Spleen (tissue), 11 donors: ENCODE measurements around the gene CAMTA1. TPM values are rescaled to one million over a fixed set of nuclear protein-coding genes. Genes with fewer than 3 reads are reported as not detected.

Experiments
- DNase-seq: peaks from one replicate; pipeline ENCODE4 v3.0.0-alpha.2; 2020
- H3K27ac ChIP-seq, 8 donors: fragments of 200-600 bp; sonication (generic) in 7 of 8; 1 replicate in 4 of 8; 2 replicates in 4 of 8; pipeline versions ENCODE4 v1.5.0 to v1.8.0; 2016 to 2021; ENCODE audit warnings: inconsistent platforms in 4 of 8, mild to moderate bottlenecking in 4 of 8, moderate library complexity in 1 of 8
- H3K27me3 ChIP-seq, 7 donors: fragments of 200-600 bp; sonication (generic) in 6 of 7; replicated peaks in 1 of 7; 1 replicate in 4 of 7; 2 replicates in 3 of 7; pipeline versions ENCODE4 v1.5.0 to v1.8.0; 2016 to 2021; ENCODE audit warnings: inconsistent platforms in 3 of 7, mild to moderate bottlenecking in 1 of 7
- H3K36me3 ChIP-seq, 6 donors: fragments of 200-600 bp; sonication (generic) in 5 of 6; 1 replicate in 4 of 6; 2 replicates in 2 of 6; pipeline versions ENCODE4 v1.5.0 to v1.8.0; 2016 to 2021; ENCODE audit warnings: inconsistent platforms in 2 of 6
- H3K4me1 ChIP-seq, 6 donors: fragments of 200-600 bp; sonication (generic) in 5 of 6; 1 replicate in 3 of 6; 2 replicates in 3 of 6; pipeline versions ENCODE4 v1.5.0 to v1.8.0; 2016 to 2021; ENCODE audit warnings: inconsistent platforms in 3 of 6
- H3K4me3 ChIP-seq, 8 donors: fragments of 200-600 bp; sonication (generic) in 7 of 8; 1 replicate in 4 of 8; 2 replicates in 4 of 8; pipeline versions ENCODE4 v1.5.0 to v1.8.0; 2016 to 2021; ENCODE audit warnings: inconsistent platforms in 4 of 8, mild to moderate bottlenecking in 4 of 8, moderate library complexity in 2 of 8
- H3K9me3 ChIP-seq, 8 donors: fragments of 200-600 bp; sonication (generic) in 7 of 8; 1 replicate in 4 of 8; 2 replicates in 4 of 8; pipeline versions ENCODE4 v1.5.0 to v1.8.0; 2016 to 2021; ENCODE audit warnings: inconsistent platforms in 4 of 8
- POLR2A ChIP-seq, 3 donors: fragments of 450-650 bp; IDR thresholded peaks; one replicate each; pipeline ENCODE4 v1.5.1; 2017; ENCODE audit warnings: antibody characterized with exemption in 3 of 3, mild to moderate bottlenecking in 1 of 3
- POLR2AphosphoS5 ChIP-seq, 3 donors: sonication (generic); formaldehyde crosslinking; IDR thresholded peaks; one replicate each; pipeline ENCODE4 v1.5.1; 2017; ENCODE audit warnings: antibody characterized with exemption in 3 of 3
- WGBS, 5 donors: extraction: QIAGEN DNeasy Blood & Tissue Kit in 3 of 5; methylation state at CpG; one replicate each; pipeline versions ENCODE4 v1.1.5 to v1.1.7; 2013 to 2018; 5-methylcytosine and 5-hydroxymethylcytosine counted together
- intact Hi-C: fragments of 100-400 bp; cut with DNase I; formaldehyde crosslinking; loops from one replicate; pipeline ENCODE4 v1.15.0; 2023; ENCODE audit warnings: low total_unique reads
- polyA plus RNA-seq, 3 donors: library from polyadenylated mRNA; stranded (reverse); fragments of 200-250 nt; gene quantifications; one replicate each; pipeline ENCODE4 v1.2.1, GENCODE V29; 2013
- total RNA-seq, 7 donors: library from RNA; depleted of rRNA in 3 of 7; stranded (reverse); fragments of >200 nt in 3 of 7; fragmentation: NEBNext Ultra II Directional in 4 of 7; extraction: Animal tissue kit (Norgen Biotek cat#: 25700) in 4 of 7; gene quantifications; one replicate each; pipeline versions ENCODE4 v1.1.0 to v1.2.1, GENCODE V29; 2016 to 2021
- TF ChIP-seq, protein P1 (sequence below), 11 experiments: fragments of 200-600 bp in 7 of 11; fragments of 450-650 bp in 4 of 11; sonication (generic) in 4 of 11; IDR thresholded peaks in 8 of 11; conservative IDR thresholded peaks in 3 of 11; 1 replicate in 7 of 11; 2 replicates in 4 of 11; pipeline versions ENCODE4 v1.4.0 to v1.8.0; 2016 to 2021; ENCODE audit warnings: antibody characterized with exemption in 11 of 11, inconsistent platforms in 4 of 11, mild to moderate bottlenecking in 1 of 11
- donor health status: healthy with polysubstance abuse.
- donor health status: DM: no; HTN: no; CAD: no; lungs with moderate emphysema.
- donor health status: DM: no; HTN: no; CAD: no.
- donor health status: Bipolar disorder and iron deficiency.
- donor health status: healthy.
- donor health status: DM: no; HTN: no; CAD: no.
- donor health status: DM: yes; HTN: yes; CAD: no.

Gene CAMTA1
- total and polyA plus RNA-seq, 10 donors, result 53.0 to 106 (median 77.3) TPM

DNA sequence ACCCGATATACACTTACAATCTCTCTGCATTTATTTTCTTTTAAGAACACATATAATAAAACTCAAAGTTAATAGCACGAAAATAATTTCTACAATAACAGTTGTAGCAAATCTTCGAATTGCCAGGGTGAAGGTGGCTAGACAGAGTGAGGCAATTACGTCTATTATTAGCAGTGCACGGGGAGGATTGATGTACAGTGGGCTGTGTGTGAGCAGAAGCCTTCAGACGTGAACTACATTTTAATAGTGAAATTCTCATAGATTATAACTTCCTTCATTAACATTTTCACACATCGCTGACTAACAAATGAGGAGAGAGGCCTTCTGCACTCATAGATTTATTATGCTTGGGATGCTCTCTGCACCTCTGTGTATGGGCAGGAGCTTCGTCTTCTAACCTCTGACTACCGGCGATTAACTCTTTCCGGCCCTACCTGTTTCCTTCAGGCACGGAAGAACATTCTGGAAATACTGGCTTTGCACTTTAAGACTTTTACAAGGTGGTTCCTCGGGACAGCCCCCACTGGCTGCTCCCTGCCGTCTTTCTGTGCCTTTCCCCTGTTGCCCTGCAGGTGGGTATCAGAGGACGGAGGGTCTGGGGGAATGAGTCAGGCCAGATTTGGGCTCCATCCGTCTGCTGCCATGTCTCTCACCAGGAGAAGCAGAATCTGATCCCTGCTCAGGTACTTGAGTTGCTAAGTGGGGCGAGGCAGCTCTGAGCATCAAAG lies 200.5 kb downstream of the CAMTA1 start:
- peak; percentile 43 for DNase-seq

DNA sequence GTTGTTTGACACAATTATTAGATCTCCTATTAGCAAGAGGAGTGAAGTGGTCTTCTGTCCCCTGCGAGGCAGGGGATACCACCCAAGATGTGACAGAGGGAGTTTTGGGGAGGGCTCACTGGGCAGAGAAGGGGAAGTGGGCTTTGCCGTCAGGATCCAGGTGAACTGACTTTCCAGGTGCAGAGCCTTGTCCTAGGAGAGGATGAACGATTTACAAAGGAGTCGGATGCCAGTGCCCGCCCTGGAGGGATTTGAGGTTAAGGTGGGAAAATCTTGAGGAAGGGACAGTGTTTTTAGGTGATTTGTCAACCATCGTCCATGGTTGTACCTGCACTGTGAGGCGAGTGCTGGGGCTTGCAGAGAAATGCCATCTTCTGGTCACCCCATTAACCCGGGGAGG lies 201.0 kb downstream of the CAMTA1 start:
- no peak for TF ChIP-seq POLR2A (IDR thresholded peaks at IDR 0.05)
- TF ChIP-seq POLR2AphosphoS5 (IDR thresholded peaks at IDR 0.05), result no peak
- TF ChIP-seq, protein P1, sequence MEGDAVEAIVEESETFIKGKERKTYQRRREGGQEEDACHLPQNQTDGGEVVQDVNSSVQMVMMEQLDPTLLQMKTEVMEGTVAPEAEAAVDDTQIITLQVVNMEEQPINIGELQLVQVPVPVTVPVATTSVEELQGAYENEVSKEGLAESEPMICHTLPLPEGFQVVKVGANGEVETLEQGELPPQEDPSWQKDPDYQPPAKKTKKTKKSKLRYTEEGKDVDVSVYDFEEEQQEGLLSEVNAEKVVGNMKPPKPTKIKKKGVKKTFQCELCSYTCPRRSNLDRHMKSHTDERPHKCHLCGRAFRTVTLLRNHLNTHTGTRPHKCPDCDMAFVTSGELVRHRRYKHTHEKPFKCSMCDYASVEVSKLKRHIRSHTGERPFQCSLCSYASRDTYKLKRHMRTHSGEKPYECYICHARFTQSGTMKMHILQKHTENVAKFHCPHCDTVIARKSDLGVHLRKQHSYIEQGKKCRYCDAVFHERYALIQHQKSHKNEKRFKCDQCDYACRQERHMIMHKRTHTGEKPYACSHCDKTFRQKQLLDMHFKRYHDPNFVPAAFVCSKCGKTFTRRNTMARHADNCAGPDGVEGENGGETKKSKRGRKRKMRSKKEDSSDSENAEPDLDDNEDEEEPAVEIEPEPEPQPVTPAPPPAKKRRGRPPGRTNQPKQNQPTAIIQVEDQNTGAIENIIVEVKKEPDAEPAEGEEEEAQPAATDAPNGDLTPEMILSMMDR (IDR thresholded peaks at IDR 0.05 in 8 of 11, conservative IDR thresholded peaks at IDR 0.05 in 3 of 11), result no peak
- H3K9me3 ChIP-seq, result peaks cover 0 to 5% (median 0%) of the 10 kb centered on the region in 8 donors
- WGBS, 5 donors, result 84 to 91% (median 88%) methylated on average over 8 of the region's 8 CpGs
- H3K27ac ChIP-seq, result no peak overlapping the region
- no peaks in the 10 kb centered on the region for H3K4me1 ChIP-seq
- DNase-seq, result no peak
- peaks cover 0 to 14% (median 0%) of the 10 kb centered on the region in 7 donors for H3K27me3 ChIP-seq
- H3K36me3 ChIP-seq, result no peaks in the 10 kb centered on the region
- no peak overlapping the region for H3K4me3 ChIP-seq
- intact Hi-C loops, result no loop called here

More for the DNA sequence above, 200.5 kb downstream of the CAMTA1 start:
- H3K27ac ChIP-seq, result no peak overlapping the region
- intact Hi-C loops, result no loop called here
- no peak overlapping the region for H3K4me3 ChIP-seq
- H3K4me1 ChIP-seq, result no peaks in the 10 kb centered on the region
- 78 to 88% (median 84%) methylated on average over 17 of the region's 17 CpGs for WGBS, 5 donors
- H3K9me3 ChIP-seq, result peaks cover 0 to 5% (median 0%) of the 10 kb centered on the region in 8 donors
- no peaks in the 10 kb centered on the region for H3K36me3 ChIP-seq
- peaks cover 0 to 14% (median 0%) of the 10 kb centered on the region in 7 donors for H3K27me3 ChIP-seq
- TF ChIP-seq, protein P1 (IDR thresholded peaks at IDR 0.05 in 8 of 11, conservative IDR thresholded peaks at IDR 0.05 in 3 of 11), result no peak
- no peak for TF ChIP-seq POLR2AphosphoS5 (IDR thresholded peaks at IDR 0.05)

DNA sequence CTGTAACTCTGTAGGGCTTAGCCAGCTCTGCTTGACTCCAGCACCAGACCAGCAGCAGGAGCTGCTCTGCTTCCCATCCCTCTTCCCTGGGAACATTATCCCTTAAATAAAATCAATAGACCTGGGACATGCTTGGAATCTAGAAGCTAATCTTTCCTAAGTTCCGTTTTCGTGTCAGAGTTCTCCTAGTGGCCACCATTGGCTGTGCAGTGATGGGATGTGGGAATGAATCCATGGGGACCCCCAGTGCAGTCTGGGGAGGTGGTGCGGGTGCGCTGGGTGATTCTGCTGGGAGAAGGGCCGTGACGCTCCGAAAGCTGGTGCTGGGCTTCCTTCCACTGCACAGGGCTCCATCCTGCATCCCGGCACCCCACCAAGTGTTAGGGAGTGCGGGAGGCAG lies 202.7 kb downstream of the CAMTA1 start:
- Histone ChIP-seq H3K9me3 (peaks cover 0 to 6% (median 0%) of the 10 kb centered on the region in 8 donors), H3K27ac (no peak overlapping the region), H3K27me3 (peaks cover 0 to 6% (median 0%) of the 10 kb centered on the region in 7 donors), H3K4me1 (no peaks in the 10 kb centered on the region), H3K36me3 (no peaks in the 10 kb centered on the region), H3K4me3 (no peak overlapping the region)
- WGBS, 5 donors, result 86 to 92% (median 88%) methylated on average over 9 of the region's 9 CpGs
- no peak for DNase-seq
- TF ChIP-seq, protein P1 (IDR thresholded peaks at IDR 0.05 in 8 of 11, conservative IDR thresholded peaks at IDR 0.05 in 3 of 11), result no peak
- TF ChIP-seq POLR2A (IDR thresholded peaks at IDR 0.05), result no peak
- no peak for TF ChIP-seq POLR2AphosphoS5 (IDR thresholded peaks at IDR 0.05)
- intact Hi-C loops, result no loop called here

DNA sequence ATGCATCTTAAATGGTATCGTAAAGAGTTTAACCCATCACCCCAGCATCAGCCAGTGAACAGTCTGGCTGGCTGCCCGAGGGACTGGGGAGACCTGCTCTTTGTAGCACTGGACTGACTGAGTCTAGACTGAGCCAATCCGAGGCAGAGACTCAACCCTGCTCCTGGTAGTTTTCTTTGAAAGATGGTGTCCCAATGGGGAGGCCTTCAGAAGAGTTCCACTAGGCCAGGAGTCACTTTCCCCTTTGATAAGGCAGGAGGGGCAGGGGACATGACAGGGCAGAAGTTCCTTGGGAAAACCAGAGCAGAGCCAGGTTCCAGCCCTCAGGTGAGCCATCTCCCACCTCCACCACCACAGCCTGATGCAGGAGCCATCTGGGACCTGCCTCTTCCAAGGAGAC lies 203.5 kb downstream of the CAMTA1 start:
- TF ChIP-seq POLR2AphosphoS5 (IDR thresholded peaks at IDR 0.05) (no peak), POLR2A (IDR thresholded peaks at IDR 0.05) (no peak)
- TF ChIP-seq, protein P1 (IDR thresholded peaks at IDR 0.05 in 8 of 11, conservative IDR thresholded peaks at IDR 0.05 in 3 of 11), result no peak
- peaks cover 0 to 15% (median 0%) of the 10 kb centered on the region in 8 donors for H3K9me3 ChIP-seq
- intact Hi-C loops, result no loop called here
- no peak overlapping the region for H3K27ac ChIP-seq
- H3K27me3 ChIP-seq, result peaks cover 0 to 6% (median 0%) of the 10 kb centered on the region in 7 donors
- DNase-seq, result peak; percentile 30
- H3K4me3 ChIP-seq, result no peak overlapping the region
- 73 to 84% (median 79%) methylated on average over 3 of the region's 3 CpGs for WGBS, 5 donors
- no peaks in the 10 kb centered on the region for H3K4me1 ChIP-seq
- H3K36me3 ChIP-seq, result no peaks in the 10 kb centered on the region
